Omental fat pad (tissue), 4 donors: Measurements from ENCODE around the gene LRRC45. TPM values are rescaled to one million over a fixed set of nuclear protein-coding genes. Genes with fewer than 3 reads are reported as not detected.

Experiments used
- ATAC-seq: fragments of 150-250 bp; one replicate; pipeline ENCODE4 v1.9.1; 2016; ENCODE audit warnings: mild to moderate bottlenecking, moderate library complexity; ENCODE audit not compliant: low FRiP score
- DNase-seq: peaks from one replicate; pipeline ENCODE4 v3.0.0-alpha.2; 2019; ENCODE audit warnings: low spot score
- CTCF ChIP-seq, 3 donors: fragments of 450-650 bp; IDR thresholded peaks; one replicate each; pipeline ENCODE4 v1.5.1; 2016 to 2017; ENCODE audit warnings: antibody characterized with exemption in 3 of 3, mild to moderate bottlenecking in 3 of 3, moderate library complexity in 2 of 3
- total RNA-seq, 4 donors: library from RNA; depleted of rRNA; stranded (reverse); fragments of >200 nt; gene quantifications; one replicate each; pipeline ENCODE4 v1.1.0, GENCODE V29; 2016

LRRC45 gene
- total RNA-seq, 4 donors from 2014 or later: 4.7 to 12.3 (median 5.6) TPM

- no peak for TF ChIP-seq CTCF (IDR thresholded peaks at IDR 0.05)
- ATAC-seq: no peak
- DNase-seq: no peak
Observed at GRCh38 chr17:82009413-82009812, 13.7 kb upstream of the LRRC45 start.

- TF ChIP-seq CTCF (IDR thresholded peaks at IDR 0.05): no peak
- ATAC-seq (no peak), DNase-seq (no peak)
Observed at GRCh38 chr17:82010575-82011525, 12.3 kb upstream of the LRRC45 start.

- TF ChIP-seq CTCF (IDR thresholded peaks at IDR 0.05): no peak
- no peak for DNase-seq
- ATAC-seq: no peak
Observed at GRCh38 chr17:82011617-82012187, 11.4 kb upstream of the LRRC45 start.

GRCh38 chr17:82012261-82012639, 10.9 kb upstream of the LRRC45 start:
- TF ChIP-seq CTCF (IDR thresholded peaks at IDR 0.05): no peak
- DNase-seq (no peak), ATAC-seq (no peak)

GRCh38 chr17:82012640-82013295, 10.3 kb upstream of the LRRC45 start:
- ATAC-seq: no peak
- DNase-seq: no peak
- TF ChIP-seq CTCF (IDR thresholded peaks at IDR 0.05): no peak

- ATAC-seq: no peak
- DNase-seq: no peak
- TF ChIP-seq CTCF (IDR thresholded peaks at IDR 0.05): no peak
Observed at GRCh38 chr17:82013341-82013740, 9.8 kb upstream of the LRRC45 start.
